COLO829 (cell line): ENCODE results near the gene UVSSA.

ENCODE experiments used
- DNase-seq: peaks from one replicate; pipeline ENCODE4 v3.0.0; 2012; ENCODE audit warnings: low spot score

The UVSSA gene

GRCh38 chr4:1349359-1350168 lies 2.6 kb downstream of the UVSSA start:
- no peak for DNase-seq

- DNase-seq = no peak
These were observed 3.1 kb downstream of the UVSSA start for GRCh38 chr4:1350169-1350520.

- peak; percentile 40 for DNase-seq
These were observed 5.0 kb downstream of the UVSSA start for GRCh38 chr4:1351854-1352566.

GRCh38 chr4:1352567-1352900 lies 5.5 kb downstream of the UVSSA start:
- no peak for DNase-seq

- no peak for DNase-seq
These were observed 6.4 kb downstream of the UVSSA start for GRCh38 chr4:1353186-1354055.

GRCh38 chr4:1354136-1354982 lies 7.4 kb downstream of the UVSSA start:
- DNase-seq = no peak

GRCh38 chr4:1354983-1355275 lies 7.9 kb downstream of the UVSSA start:
- no peak for DNase-seq

GRCh38 chr4:1355378-1355777 lies 8.4 kb downstream of the UVSSA start:
- no peak for DNase-seq

- DNase-seq = no peak
These were observed 9.4 kb downstream of the UVSSA start for GRCh38 chr4:1356181-1356998.

GRCh38 chr4:1357356-1358248 lies 10.6 kb downstream of the UVSSA start:
- no peak for DNase-seq

- DNase-seq = no peak
These were observed 11.6 kb downstream of the UVSSA start for GRCh38 chr4:1358421-1359143.

GRCh38 chr4:1359144-1359501 lies 12.1 kb downstream of the UVSSA start:
- no peak for DNase-seq

- DNase-seq = no peak
These were observed 13.0 kb downstream of the UVSSA start for GRCh38 chr4:1359976-1360375.

GRCh38 chr4:1360423-1361283 lies 13.6 kb downstream of the UVSSA start:
- peak; percentile 68 for DNase-seq

GRCh38 chr4:1361431-1361830 lies 14.4 kb downstream of the UVSSA start:
- DNase-seq = no peak

GRCh38 chr4:1362046-1362445 lies 15.0 kb downstream of the UVSSA start:
- no peak for DNase-seq

GRCh38 chr4:1362521-1362920 lies 15.5 kb downstream of the UVSSA start:
- DNase-seq = no peak

GRCh38 chr4:1363513-1363912 lies 16.5 kb downstream of the UVSSA start:
- DNase-seq = no peak

GRCh38 chr4:1364217-1364616 lies 17.2 kb downstream of the UVSSA start:
- DNase-seq = no peak
